AG04449 (cell line): ENCODE data around the gene TSPAN5.

Experiments
- CTCF ChIA-PET: fragments of 350-600 bp; formaldehyde crosslinking; extraction: SDS; loops from one replicate; lab custom pipeline; 2021; ENCODE audit warnings: antibody characterized with exemption; lab: Yijun Ruan, JAX
- POLR2A ChIA-PET: fragments of 400-600, 350-600 bp; formaldehyde crosslinking; extraction: SDS; loops from one replicate; lab custom pipeline; 2020; ENCODE audit warnings: antibody characterized with exemption, inconsistent platforms; lab: Yijun Ruan, JAX
- DNase-seq: peaks from one replicate; pipeline ENCODE4 v3.0.0-alpha.2; 2010; ENCODE audit warnings: low read depth, low spot score
- H3K4me3 ChIP-seq: 2 replicates; pipeline ENCODE4 v1.5.1; 2011; ENCODE audit warnings: low read depth, mild to moderate bottlenecking, control low read depth, low read length
- CTCF ChIP-seq: IDR thresholded peaks from one replicate; pipeline ENCODE4 v1.5.1; 2011; ENCODE audit warnings: mild to moderate bottlenecking, moderate library complexity, low read length, control low read depth, inconsistent platforms; ENCODE audit not compliant: insufficient read depth; ENCODE audit errors: missing control alignments

Gene TSPAN5

GRCh38 chr4:98508248-98508647 lies 150.2 kb downstream of the TSPAN5 start:
- no peak for TF ChIP-seq CTCF
- no peak for DNase-seq
- H3K4me3 ChIP-seq = no peak overlapping the region
- ChIA-PET CTCF (interaction anchor here (1.4 kb wide), 1 partner anchor 10 kb away, joined by 3 read pairs; no protein-coding TSS in a partner anchor), POLR2A (no interaction called here)

DNA sequence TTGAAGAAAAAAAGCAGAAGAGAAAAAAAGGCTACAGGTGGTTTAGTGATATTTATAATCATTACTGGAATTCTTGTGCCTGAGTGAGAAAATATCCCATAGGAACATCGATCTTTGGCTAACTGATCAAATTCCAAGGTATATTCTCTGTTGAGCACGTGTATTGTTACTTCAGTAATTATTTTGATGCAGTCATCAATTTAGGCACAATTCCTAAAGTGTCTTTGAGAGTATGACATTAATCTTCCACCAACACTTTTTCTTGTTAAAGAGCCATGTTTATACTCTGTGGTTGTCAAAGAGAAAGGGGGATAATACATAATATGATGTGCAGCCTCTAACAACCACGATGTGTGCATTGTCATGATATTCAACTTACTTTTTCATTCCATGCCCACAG lies 151.1 kb downstream of the TSPAN5 start:
- CTCF ChIA-PET = interaction anchor here (1.3 to 1.4 kb wide), 2 partner anchors 11 to 63 kb away, joined by 3 read pairs; no protein-coding TSS in a partner anchor
- H3K4me3 ChIP-seq = no peak overlapping the region

GRCh38 chr4:98506462-98507132 lies 151.8 kb downstream of the TSPAN5 start:
- DNase-seq = no peak
- no peak for TF ChIP-seq CTCF
- ChIA-PET POLR2A (no interaction called here), CTCF (interaction anchor here (0.9 to 1.5 kb wide), 5 partner anchors 11 to 135 kb away, joined by 3 to 7 read pairs (median 3); no protein-coding TSS in a partner anchor)
- H3K4me3 ChIP-seq = no peak overlapping the region

More for the DNA sequence above, 151.1 kb downstream of the TSPAN5 start:
- TF ChIP-seq CTCF = no peak
- no peak for DNase-seq
- POLR2A ChIA-PET = no interaction called here

DNA sequence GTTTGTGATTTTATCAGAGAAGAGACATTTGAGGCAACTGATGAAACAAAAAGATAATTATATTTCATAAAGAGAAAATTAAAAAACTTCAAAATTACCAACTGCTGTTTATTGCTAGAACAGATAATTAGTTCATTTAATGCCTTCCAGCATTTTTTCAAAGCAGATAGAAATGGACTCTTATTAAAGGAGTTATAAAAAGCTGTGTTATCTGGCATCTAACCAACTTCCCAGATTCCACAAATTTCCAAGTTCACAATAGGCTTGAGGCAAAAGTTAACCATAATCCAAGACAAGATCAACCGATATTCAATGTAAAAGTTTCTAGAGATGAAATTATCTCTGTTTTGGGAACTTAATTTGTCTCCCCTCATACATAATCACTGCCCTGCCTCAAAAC lies 152.4 kb downstream of the TSPAN5 start:
- DNase-seq = no peak
- CTCF ChIA-PET = interaction anchor here (0.9 to 1.5 kb wide), 5 partner anchors 11 to 136 kb away, joined by 3 to 7 read pairs (median 3); no protein-coding TSS in a partner anchor
- no peak for TF ChIP-seq CTCF
- POLR2A ChIA-PET = no interaction called here
- no peak overlapping the region for H3K4me3 ChIP-seq

DNA sequence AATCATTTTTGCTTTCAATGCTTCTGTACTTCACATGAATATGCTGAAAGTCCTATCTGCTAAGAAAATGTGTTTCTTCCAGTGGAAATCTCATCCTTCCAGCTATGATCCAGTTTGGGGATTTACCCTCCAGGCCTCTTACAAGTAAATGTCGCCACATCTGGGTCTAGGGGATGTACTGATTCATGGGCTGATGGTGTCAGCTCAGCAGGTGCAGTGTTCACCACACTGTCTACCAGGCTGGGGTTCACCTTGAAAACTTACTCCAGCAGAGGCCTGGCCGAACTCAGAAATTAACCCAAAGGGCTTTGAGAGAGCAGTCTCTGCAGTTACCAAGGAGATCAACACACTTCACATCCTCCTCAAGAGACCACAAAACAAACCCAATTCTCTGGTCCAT lies 154.3 kb downstream of the TSPAN5 start:
- ChIA-PET POLR2A (no interaction called here), CTCF (no interaction called here)
- no peak for DNase-seq
- no peak for TF ChIP-seq CTCF
- H3K4me3 ChIP-seq = no peak overlapping the region

DNA sequence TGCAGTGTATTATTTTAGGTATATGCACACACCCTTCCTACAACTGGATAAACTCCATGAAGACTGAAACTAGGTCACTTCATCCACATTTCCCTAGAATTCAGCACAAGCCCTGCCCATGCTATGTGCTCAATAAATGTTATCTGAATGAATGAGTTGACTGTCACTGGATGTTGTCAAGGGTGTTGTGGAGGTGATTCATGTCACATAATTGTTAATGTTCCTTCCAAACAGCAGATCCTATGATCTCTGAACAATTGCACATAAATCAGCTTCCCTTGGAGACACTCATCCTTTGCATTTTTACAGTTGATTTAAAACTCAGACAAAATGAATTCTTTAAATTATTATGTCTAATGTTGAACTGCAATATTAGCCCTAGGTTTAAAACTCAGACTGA lies 154.7 kb downstream of the TSPAN5 start:
- ChIA-PET POLR2A (no interaction called here), CTCF (interaction anchor here (1.5 kb wide), 1 partner anchor 36 kb away, joined by 3 read pairs; no protein-coding TSS in a partner anchor)
- no peak for DNase-seq
- no peak for TF ChIP-seq CTCF
- H3K4me3 ChIP-seq = no peak overlapping the region
